GM10248 (cell line): Measurements from ENCODE around the gene SLC24A4.

Source experiments
- CTCF ChIA-PET: fragments of 300-600 bp; sonication (Branson Sonifier 250); formaldehyde crosslinking; extraction: SDS; loops from one replicate; lab custom pipeline; 2021; ENCODE audit warnings: antibody characterized with exemption; lab: Yijun Ruan, JAX
- POLR2A ChIA-PET: fragments of 350-650 bp; sonication (Branson Sonifier 250); formaldehyde crosslinking; extraction: SDS; loops from one replicate; lab custom pipeline; 2020; ENCODE audit warnings: antibody characterized with exemption; lab: Yijun Ruan, JAX
- DNase-seq: peaks from one replicate; pipeline ENCODE4 v3.0.0; 2012; ENCODE audit errors: extremely low spot score
- CTCF ChIP-seq: IDR thresholded peaks from 2 replicates; pipeline ENCODE4 v1.5.1; 2012; ENCODE audit warnings: mild to moderate bottlenecking, low read depth; ENCODE audit errors: extremely low read depth, missing control alignments, control extremely low read depth

The SLC24A4 gene

GRCh38 chr14:92323011-92323915 lies at the start of gene SLC24A4:
Gene SLC24A4 (plus strand): TSS chr14:92323165. CDS start chr14:92323831, 666 bp downstream.
- DNase-seq = peak; percentile 39
- no peak for TF ChIP-seq CTCF
- ChIA-PET CTCF (no interaction called here), POLR2A (no interaction called here)

DNA sequence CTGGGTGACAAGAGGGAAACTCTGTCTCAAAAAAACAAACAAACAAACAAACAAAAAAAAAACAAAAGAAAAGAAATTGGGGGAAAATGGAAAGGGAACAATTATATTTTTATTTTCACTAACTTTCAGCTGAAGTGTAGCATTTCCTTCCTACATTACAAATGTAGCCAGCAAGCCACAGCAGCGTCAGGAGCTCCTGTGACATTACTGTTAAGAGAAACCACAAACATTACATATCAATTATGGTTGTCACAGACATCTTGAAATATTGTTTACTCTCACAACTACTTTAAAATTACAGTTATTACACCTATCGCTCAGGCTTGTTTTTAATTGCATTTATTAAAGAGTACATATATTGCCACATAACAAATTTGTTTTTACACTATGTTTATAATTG lies 49.8 kb upstream of the SLC24A4 start:
- CTCF ChIA-PET = no interaction called here
- POLR2A ChIA-PET = no interaction called here
- no peak for TF ChIP-seq CTCF
- no peak for DNase-seq

GRCh38 chr14:92274055-92274454 lies 48.9 kb upstream of the SLC24A4 start:
- CTCF ChIA-PET = no interaction called here
- TF ChIP-seq CTCF = no peak
- no peak for DNase-seq
- POLR2A ChIA-PET = no interaction called here

DNA sequence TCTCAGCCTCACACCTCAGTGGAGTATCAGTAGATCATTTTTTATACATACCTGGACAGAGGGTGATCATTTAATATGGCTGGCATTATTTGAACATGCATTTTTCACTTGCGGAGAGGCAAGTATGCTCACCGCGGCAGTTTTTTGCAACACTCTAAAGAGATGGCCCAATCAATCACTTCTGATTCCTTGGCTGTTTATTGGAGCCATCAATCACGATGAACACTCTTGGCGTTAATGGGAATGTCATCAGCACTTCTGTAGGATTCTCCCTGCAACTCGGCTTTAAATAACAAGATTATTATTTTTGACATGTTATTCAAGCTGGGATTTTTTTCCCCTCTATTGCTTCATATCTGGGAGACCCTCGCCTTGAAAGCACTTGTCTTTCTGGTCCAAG lies 46.9 kb upstream of the SLC24A4 start:
- CTCF ChIA-PET = interaction anchor here (1.0 kb wide), 1 partner anchor 17 kb away, joined by 3 read pairs; no protein-coding TSS in a partner anchor
- TF ChIP-seq CTCF = no peak
- POLR2A ChIA-PET = no interaction called here
- DNase-seq = no peak

DNA sequence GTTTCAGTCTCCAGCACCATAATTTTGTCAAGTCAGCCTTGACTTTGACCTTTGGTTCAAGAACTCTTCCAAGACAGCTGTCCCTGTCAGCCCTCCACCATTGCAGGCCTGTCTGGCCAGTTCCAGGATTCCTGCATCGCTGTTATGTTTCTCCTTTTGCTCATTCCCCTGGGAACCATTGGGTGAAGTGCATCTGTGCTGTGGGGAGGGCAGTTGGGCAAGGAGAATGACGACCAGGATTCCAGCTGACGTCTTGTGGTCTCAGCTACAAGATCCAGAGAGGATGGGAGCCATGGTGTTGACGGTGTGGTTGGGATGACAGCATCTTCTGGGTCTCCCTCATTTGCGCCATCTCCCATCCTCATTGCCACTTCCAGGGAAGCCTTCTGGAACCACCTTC lies 45.9 kb upstream of the SLC24A4 start:
- DNase-seq = no peak
- TF ChIP-seq CTCF = no peak
- ChIA-PET CTCF (no interaction called here), POLR2A (interaction anchor here (0.6 kb wide), 1 partner anchor 30 kb away, joined by 7 read pairs; no protein-coding TSS in a partner anchor)

DNA sequence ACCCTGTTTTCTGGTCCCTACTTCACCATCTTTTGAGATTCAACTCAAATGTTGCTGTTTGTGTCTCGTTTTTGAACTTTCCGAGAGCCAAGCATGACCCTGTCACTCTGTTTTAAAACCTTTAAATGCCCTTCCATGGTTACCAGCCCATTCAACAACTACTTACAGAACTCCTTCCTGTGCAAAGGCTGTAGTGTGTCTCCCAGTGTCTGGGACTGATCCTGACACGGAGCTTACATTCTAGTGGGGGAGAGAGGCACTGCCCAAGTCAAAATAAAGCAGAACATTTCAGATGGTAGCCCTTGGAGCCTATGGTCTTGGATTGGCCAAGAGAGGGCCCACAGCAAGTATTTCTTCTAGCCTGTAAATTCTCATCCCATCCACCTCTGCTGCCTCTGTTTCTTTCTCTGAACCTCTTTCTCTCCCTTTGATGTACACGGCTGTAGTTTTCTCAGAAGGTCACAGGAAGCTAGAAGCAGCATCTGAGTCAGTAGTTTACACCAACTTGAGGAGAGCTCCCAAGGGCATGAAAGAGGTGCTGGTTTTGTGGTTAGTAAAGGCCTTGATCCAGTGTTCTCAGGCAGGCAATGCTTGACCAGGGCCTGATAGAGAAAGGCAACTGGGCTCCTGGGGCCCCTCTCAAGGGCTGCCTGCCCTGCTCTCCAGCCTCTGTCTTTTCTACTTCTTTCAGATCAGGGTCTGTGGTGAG lies 42.3 kb upstream of the SLC24A4 start:
- TF ChIP-seq CTCF = no peak
- ChIA-PET CTCF (interaction anchor here (1.2 kb wide), 1 partner anchor 45 kb away, joined by 3 read pairs; no protein-coding TSS in a partner anchor), POLR2A (no interaction called here)
- no peak for DNase-seq
